ENCODE data around the gene AMER3. TPM values are rescaled to one million over a fixed set of nuclear protein-coding genes. Genes with fewer than 3 reads are reported as not detected.

The AMER3 gene
- total and polyA plus RNA-seq, 10 of the 15 experiments (the other 5 are each of a cell fraction or from before 2014, with no cell fraction given): not detected

GRCh38 chr2:130805613-130806012, 50.3 kb downstream of the AMER3 start:
- Histone ChIP-seq H3K4me3 (no peak overlapping the region), H3K27ac (ENCODE audit: control insufficient read depth, insufficient read depth) (no peak overlapping the region), H4K20me1 (ENCODE audit: control insufficient read depth, insufficient read depth) (no peaks in the 10 kb centered on the region), H3K36me3 (ENCODE audit: control insufficient read depth in 2 of 2, insufficient read depth in 2 of 2, low read length in 1 of 2) (no peaks in the 10 kb centered on the region), H3K9me3 (replicated peaks; ENCODE audit: control insufficient read depth, insufficient read depth, low read length) (no peaks in the 10 kb centered on the region), H3K4me2 (ENCODE audit: control insufficient read depth, insufficient read depth) (no peak overlapping the region), H3K27me3 (replicated peaks in 1 of 2; ENCODE audit: control insufficient read depth in 2 of 2, insufficient read depth in 2 of 2, low read length in 1 of 2) (no peaks in the 10 kb centered on the region), H3K4me1 (ENCODE audit: control insufficient read depth, insufficient read depth, low read length) (no peaks in the 10 kb centered on the region), H3K79me2 (ENCODE audit: control insufficient read depth, insufficient read depth, low read length) (no peaks in the 10 kb centered on the region), H2AFZ (ENCODE audit: control insufficient read depth, low read depth, low read length) (no peak overlapping the region), H3K9ac (ENCODE audit: control insufficient read depth, insufficient read depth, low read length) (no peak overlapping the region)
- in situ Hi-C loops (cut with MboI): no loop called here
- TF ChIP-seq POU2F2 (IDR thresholded peaks at IDR 0.05; ENCODE audit: borderline replicate concordance, low read depth, low read length) (no peak), BCL11A (IDR thresholded peaks at IDR 0.05; ENCODE audit: low read depth, low read length) (no peak), ASH2L (IDR thresholded peaks at IDR 0.05; ENCODE audit: borderline replicate concordance, low read depth) (no peak), JUNB (IDR thresholded peaks at IDR 0.05) (no peak), LARP7 (IDR thresholded peaks at IDR 0.05) (no peak), YBX1 (IDR thresholded peaks at IDR 0.05) (no peak), ZNF274 (IDR thresholded peaks at IDR 0.05; ENCODE audit: insufficient read depth, insufficient read length) (no peak), MAX (IDR thresholded peaks at IDR 0.05; ENCODE audit: low read depth, low read length) (no peak), IRF4 (IDR thresholded peaks at IDR 0.05; ENCODE audit: low read depth, low read length) (no peak), HDGF (IDR thresholded peaks at IDR 0.05) (no peak)
- TF ChIP-seq, protein P1, sequence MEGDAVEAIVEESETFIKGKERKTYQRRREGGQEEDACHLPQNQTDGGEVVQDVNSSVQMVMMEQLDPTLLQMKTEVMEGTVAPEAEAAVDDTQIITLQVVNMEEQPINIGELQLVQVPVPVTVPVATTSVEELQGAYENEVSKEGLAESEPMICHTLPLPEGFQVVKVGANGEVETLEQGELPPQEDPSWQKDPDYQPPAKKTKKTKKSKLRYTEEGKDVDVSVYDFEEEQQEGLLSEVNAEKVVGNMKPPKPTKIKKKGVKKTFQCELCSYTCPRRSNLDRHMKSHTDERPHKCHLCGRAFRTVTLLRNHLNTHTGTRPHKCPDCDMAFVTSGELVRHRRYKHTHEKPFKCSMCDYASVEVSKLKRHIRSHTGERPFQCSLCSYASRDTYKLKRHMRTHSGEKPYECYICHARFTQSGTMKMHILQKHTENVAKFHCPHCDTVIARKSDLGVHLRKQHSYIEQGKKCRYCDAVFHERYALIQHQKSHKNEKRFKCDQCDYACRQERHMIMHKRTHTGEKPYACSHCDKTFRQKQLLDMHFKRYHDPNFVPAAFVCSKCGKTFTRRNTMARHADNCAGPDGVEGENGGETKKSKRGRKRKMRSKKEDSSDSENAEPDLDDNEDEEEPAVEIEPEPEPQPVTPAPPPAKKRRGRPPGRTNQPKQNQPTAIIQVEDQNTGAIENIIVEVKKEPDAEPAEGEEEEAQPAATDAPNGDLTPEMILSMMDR (IDR thresholded peaks at IDR 0.05 in 2 of 3, conservative IDR thresholded peaks at IDR 0.05 in 1 of 3; ENCODE audit: control insufficient read depth in 2 of 3, extremely low read depth in 1 of 3, insufficient read depth in 1 of 3, low read depth in 3 of 3, low read length in 3 of 3): no peak
- TF ChIP-seq, protein P2, sequence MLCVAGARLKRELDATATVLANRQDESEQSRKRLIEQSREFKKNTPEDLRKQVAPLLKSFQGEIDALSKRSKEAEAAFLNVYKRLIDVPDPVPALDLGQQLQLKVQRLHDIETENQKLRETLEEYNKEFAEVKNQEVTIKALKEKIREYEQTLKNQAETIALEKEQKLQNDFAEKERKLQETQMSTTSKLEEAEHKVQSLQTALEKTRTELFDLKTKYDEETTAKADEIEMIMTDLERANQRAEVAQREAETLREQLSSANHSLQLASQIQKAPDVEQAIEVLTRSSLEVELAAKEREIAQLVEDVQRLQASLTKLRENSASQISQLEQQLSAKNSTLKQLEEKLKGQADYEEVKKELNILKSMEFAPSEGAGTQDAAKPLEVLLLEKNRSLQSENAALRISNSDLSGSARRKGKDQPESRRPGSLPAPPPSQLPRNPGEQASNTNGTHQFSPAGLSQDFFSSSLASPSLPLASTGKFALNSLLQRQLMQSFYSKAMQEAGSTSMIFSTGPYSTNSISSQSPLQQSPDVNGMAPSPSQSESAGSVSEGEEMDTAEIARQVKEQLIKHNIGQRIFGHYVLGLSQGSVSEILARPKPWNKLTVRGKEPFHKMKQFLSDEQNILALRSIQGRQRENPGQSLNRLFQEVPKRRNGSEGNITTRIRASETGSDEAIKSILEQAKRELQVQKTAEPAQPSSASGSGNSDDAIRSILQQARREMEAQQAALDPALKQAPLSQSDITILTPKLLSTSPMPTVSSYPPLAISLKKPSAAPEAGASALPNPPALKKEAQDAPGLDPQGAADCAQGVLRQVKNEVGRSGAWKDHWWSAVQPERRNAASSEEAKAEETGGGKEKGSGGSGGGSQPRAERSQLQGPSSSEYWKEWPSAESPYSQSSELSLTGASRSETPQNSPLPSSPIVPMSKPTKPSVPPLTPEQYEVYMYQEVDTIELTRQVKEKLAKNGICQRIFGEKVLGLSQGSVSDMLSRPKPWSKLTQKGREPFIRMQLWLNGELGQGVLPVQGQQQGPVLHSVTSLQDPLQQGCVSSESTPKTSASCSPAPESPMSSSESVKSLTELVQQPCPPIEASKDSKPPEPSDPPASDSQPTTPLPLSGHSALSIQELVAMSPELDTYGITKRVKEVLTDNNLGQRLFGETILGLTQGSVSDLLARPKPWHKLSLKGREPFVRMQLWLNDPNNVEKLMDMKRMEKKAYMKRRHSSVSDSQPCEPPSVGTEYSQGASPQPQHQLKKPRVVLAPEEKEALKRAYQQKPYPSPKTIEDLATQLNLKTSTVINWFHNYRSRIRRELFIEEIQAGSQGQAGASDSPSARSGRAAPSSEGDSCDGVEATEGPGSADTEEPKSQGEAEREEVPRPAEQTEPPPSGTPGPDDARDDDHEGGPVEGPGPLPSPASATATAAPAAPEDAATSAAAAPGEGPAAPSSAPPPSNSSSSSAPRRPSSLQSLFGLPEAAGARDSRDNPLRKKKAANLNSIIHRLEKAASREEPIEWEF (IDR thresholded peaks at IDR 0.05; ENCODE audit: insufficient replicate concordance, low read depth, low read length): no peak
- SMC1A ChIA-PET (ENCODE audit: uncharacterized antibody, unreplicated experiment): no interaction called here
- BruUV-seq (replicated peaks): no TSS peak
- RAD21 ChIA-PET (ENCODE audit: unreplicated experiment): no interaction called here
- DNase-seq (ENCODE audit: low read depth, low spot score) (no peak), FAIRE-seq (no peak), ATAC-seq (no peak)
- WGBS (ENCODE audit: insufficient coverage, insufficient replicate concordance, low lambda C conversion rate, missing lambda C conversion rate): 39% methylated on average over 4 of the region's 4 CpGs
- intact Hi-C loops (cut with micrococcal nuclease; ENCODE audit: unreplicated experiment): no loop called here
- POLR2A ChIA-PET: no interaction called here
- CTCF ChIA-PET: interaction anchor here (12.4 kb wide), 1 partner anchor 67 kb away, joined by 265 read pairs; no protein-coding TSS in a partner anchor
